G401 (cell line): Measurements from ENCODE around the gene ACBD5. TPM values are rescaled to one million over a fixed set of nuclear protein-coding genes. Genes with fewer than 3 reads are reported as not detected.
"Not testable (repeated sequence)": the region's sequence is repeated elsewhere in the genome, so short reads cannot be mapped to it uniquely, and the experiment has no call there.

Experiments used
- DNase-seq: peaks from one replicate; pipeline ENCODE4 v3.0.0-alpha.2; 2015; ENCODE audit warnings: low spot score
- in situ Hi-C: cut with HindIII; loops from 2 replicates; pipeline ENCODE4 v1.10.0; 2016; ENCODE audit warnings: low sequenced_read_pairs, mixed read lengths
- total RNA-seq: library from RNA; depleted of rRNA; stranded (reverse); fragments of >200 nt; shearing (Covaris generic); gene quantifications from 2 replicates; pipeline ENCODE4 v1.2.3, GENCODE V29; 2014; rRNA removed

Gene ACBD5
- total RNA-seq, 1 experiment from 2014 or later = 18.6 TPM

GRCh38 chr10:27157150-27157549 is 83.4 kb downstream of the ACBD5 start:
- DNase-seq = no peak
- in situ Hi-C loops = no loop called here

GRCh38 chr10:27156566-27156965 is 84.0 kb downstream of the ACBD5 start:
- DNase-seq = not testable (repeated sequence)

GRCh38 chr10:27155066-27155754 is 85.4 kb downstream of the ACBD5 start, which contains the start of gene MASTL:
MASTL (plus strand) TSS chr10:27155352; CDS start chr10:27155427, 75 bp downstream.
- in situ Hi-C loops = no loop called here
- peak; percentile 92 for DNase-seq

More at GRCh38 chr10:27156566-27156965, 84.0 kb downstream of the ACBD5 start:
- in situ Hi-C loops = not testable (repeated sequence)

- DNase-seq = no peak
- in situ Hi-C loops = no loop called here
Measured at GRCh38 chr10:27153845-27154193, 86.8 kb downstream of the ACBD5 start.

GRCh38 chr10:27153329-27153728 is 87.3 kb downstream of the ACBD5 start:
- no peak for DNase-seq
- in situ Hi-C loops = no loop called here

GRCh38 chr10:27152687-27153086 is 87.9 kb downstream of the ACBD5 start:
- no peak for DNase-seq
- in situ Hi-C loops = no loop called here

GRCh38 chr10:27150261-27150660 is 90.3 kb downstream of the ACBD5 start:
- no peak for DNase-seq
- in situ Hi-C loops = no loop called here

- in situ Hi-C loops = no loop called here
- DNase-seq = peak; percentile 26
Measured at GRCh38 chr10:27147701-27148100, 92.9 kb downstream of the ACBD5 start.

- in situ Hi-C loops = no loop called here
- DNase-seq = no peak
Measured at GRCh38 chr10:27145937-27146336, 94.7 kb downstream of the ACBD5 start.

Other genes with a start within 250 kb of the ACBD5 start
- gene ANKRD26, start 140.3 kb downstream of the ACBD5 start, total RNA-seq = 6.3 and 8.5 TPM in 2 replicates
- gene YME1L1, start 86.4 kb downstream of the ACBD5 start, total RNA-seq = 77.0 and 109 TPM in 2 replicates
- 19.0 and 27.4 TPM in 2 replicates for gene MASTL, start 85.4 kb downstream of the ACBD5 start, total RNA-seq